WTC11 (cell line): Measurements from ENCODE around the gene RBP3.

Source experiments
- CREB1 ChIP-seq: sonication (generic); formaldehyde crosslinking; IDR thresholded peaks from 2 replicates; pipeline ENCODE4 v1.8.0; 2023; ENCODE audit warnings: mild to moderate bottlenecking, missing genetic modification reagents
- ELF4 ChIP-seq: sonication (generic); formaldehyde crosslinking; IDR thresholded peaks from 2 replicates; pipeline ENCODE4 v1.8.1; 2022; ENCODE audit warnings: low read depth, mild to moderate bottlenecking, moderate library complexity, missing genetic modification reagents
- OVOL2 ChIP-seq: fragments of 250-450 bp; sonication (Bioruptor Pico); IDR thresholded peaks from 2 replicates; pipeline ENCODE4 v1.9.0; 2021; ENCODE audit warnings: mild to moderate bottlenecking, borderline replicate concordance
- TP53 ChIP-seq: sonication (generic); formaldehyde crosslinking; IDR thresholded peaks from 2 replicates; pipeline ENCODE4 v1.8.1; 2023; ENCODE audit warnings: mild to moderate bottlenecking, missing genetic modification reagents
- TF ChIP-seq, protein P1 (sequence below): sonication (generic); formaldehyde crosslinking; IDR thresholded peaks from 2 replicates; pipeline ENCODE4 v1.8.1; 2023; ENCODE audit warnings: mild to moderate bottlenecking, missing genetic modification reagents, moderate library complexity
- TF ChIP-seq, protein P2 (sequence below): fragments of 200-600 bp; IDR thresholded peaks from 2 replicates; pipeline ENCODE4 v1.8.0; 2022; ENCODE audit warnings: antibody characterized with exemption
- TF ChIP-seq, protein P3 (sequence below): sonication (generic); formaldehyde crosslinking; IDR thresholded peaks from 2 replicates; pipeline ENCODE4 v1.8.1; 2022; ENCODE audit warnings: mild to moderate bottlenecking, moderate library complexity, missing genetic modification reagents
- TF ChIP-seq, protein P4 (sequence below): sonication (generic); formaldehyde crosslinking; conservative IDR thresholded peaks from 2 replicates; pipeline ENCODE4 v1.8.1; 2023; ENCODE audit warnings: mild to moderate bottlenecking, low read depth, missing genetic modification reagents, moderate library complexity

DNA sequence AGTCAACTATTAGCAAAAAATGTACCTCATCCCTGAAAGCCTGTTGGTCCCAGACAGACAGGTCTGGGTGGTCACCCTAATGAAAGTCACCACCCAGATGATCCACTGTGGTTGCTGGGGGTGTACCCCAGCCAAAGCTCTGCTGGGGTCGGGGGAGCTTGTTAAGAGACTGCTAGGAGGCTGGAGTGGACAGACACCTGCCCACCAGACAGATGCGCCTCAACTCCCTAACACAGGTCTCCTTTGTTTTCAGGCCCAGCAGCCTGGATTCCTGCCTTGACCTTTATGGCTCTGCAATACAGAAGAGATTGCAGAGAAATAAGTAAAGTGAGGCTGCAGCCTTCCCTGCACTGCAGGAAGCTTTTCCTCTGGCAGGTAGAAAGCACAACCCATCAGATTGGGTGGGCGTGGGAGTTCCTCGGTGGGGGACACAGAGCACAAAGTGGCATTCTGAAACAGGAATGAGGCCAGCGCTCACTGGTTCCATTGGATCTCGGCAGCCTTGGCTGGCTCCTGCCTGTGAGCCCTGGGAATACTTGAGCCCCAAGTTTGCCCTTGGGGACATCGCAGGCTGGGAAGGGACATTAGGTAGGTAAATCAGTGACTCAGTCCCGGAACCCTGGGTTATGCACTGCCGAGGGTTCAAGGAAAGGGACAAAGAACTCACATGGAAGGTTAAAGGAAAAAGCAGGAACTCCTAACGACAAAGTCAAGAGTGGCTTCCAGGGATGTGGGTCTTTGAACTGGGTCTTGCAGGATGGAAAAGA, 53.9 kb downstream of the RBP3 start:
- TF ChIP-seq ELF4 (CRISPR knock-in tag) = no peak
- no peak for TF ChIP-seq CREB1
- TF ChIP-seq, protein P1, sequence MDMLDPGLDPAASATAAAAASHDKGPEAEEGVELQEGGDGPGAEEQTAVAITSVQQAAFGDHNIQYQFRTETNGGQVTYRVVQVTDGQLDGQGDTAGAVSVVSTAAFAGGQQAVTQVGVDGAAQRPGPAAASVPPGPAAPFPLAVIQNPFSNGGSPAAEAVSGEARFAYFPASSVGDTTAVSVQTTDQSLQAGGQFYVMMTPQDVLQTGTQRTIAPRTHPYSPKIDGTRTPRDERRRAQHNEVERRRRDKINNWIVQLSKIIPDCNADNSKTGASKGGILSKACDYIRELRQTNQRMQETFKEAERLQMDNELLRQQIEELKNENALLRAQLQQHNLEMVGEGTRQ (CRISPR knock-in tag) = no peak
- TF ChIP-seq, protein P2, sequence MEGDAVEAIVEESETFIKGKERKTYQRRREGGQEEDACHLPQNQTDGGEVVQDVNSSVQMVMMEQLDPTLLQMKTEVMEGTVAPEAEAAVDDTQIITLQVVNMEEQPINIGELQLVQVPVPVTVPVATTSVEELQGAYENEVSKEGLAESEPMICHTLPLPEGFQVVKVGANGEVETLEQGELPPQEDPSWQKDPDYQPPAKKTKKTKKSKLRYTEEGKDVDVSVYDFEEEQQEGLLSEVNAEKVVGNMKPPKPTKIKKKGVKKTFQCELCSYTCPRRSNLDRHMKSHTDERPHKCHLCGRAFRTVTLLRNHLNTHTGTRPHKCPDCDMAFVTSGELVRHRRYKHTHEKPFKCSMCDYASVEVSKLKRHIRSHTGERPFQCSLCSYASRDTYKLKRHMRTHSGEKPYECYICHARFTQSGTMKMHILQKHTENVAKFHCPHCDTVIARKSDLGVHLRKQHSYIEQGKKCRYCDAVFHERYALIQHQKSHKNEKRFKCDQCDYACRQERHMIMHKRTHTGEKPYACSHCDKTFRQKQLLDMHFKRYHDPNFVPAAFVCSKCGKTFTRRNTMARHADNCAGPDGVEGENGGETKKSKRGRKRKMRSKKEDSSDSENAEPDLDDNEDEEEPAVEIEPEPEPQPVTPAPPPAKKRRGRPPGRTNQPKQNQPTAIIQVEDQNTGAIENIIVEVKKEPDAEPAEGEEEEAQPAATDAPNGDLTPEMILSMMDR = no peak
- TF ChIP-seq, protein P3, sequence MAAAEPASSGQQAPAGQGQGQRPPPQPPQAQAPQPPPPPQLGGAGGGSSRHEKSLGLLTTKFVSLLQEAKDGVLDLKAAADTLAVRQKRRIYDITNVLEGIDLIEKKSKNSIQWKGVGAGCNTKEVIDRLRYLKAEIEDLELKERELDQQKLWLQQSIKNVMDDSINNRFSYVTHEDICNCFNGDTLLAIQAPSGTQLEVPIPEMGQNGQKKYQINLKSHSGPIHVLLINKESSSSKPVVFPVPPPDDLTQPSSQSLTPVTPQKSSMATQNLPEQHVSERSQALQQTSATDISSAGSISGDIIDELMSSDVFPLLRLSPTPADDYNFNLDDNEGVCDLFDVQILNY = no peak
- TF ChIP-seq TP53 (CRISPR knock-in tag) = no peak
- TF ChIP-seq, protein P4, sequence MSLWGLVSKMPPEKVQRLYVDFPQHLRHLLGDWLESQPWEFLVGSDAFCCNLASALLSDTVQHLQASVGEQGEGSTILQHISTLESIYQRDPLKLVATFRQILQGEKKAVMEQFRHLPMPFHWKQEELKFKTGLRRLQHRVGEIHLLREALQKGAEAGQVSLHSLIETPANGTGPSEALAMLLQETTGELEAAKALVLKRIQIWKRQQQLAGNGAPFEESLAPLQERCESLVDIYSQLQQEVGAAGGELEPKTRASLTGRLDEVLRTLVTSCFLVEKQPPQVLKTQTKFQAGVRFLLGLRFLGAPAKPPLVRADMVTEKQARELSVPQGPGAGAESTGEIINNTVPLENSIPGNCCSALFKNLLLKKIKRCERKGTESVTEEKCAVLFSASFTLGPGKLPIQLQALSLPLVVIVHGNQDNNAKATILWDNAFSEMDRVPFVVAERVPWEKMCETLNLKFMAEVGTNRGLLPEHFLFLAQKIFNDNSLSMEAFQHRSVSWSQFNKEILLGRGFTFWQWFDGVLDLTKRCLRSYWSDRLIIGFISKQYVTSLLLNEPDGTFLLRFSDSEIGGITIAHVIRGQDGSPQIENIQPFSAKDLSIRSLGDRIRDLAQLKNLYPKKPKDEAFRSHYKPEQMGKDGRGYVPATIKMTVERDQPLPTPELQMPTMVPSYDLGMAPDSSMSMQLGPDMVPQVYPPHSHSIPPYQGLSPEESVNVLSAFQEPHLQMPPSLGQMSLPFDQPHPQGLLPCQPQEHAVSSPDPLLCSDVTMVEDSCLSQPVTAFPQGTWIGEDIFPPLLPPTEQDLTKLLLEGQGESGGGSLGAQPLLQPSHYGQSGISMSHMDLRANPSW (CRISPR knock-in tag) = no peak
- TF ChIP-seq OVOL2 (CRISPR knock-in tag) = no peak
